ENCODE results near the gene SLC16A14. TPM values are rescaled to one million over a fixed set of nuclear protein-coding genes. Genes with fewer than 3 reads are reported as not detected.

The SLC16A14 gene
- total RNA-seq, 1 experiment from 2014 or later, result 7.9 TPM

GRCh38 chr2:230011617-230012016 is 57.1 kb downstream of the SLC16A14 start:
- BruUV-seq (replicated peaks), result no TSS peak
- no peak for DNase-seq (ENCODE audit: low read depth, low spot score)
- POLR2A ChIA-PET, result no interaction called here

More at GRCh38 chr2:230011617-230012016, 57.1 kb downstream of the SLC16A14 start:
- no peak overlapping the region for H3K27ac ChIP-seq (ENCODE audit: low read depth, low read length)
- H2AFZ ChIP-seq (ENCODE audit: low read depth, low read length, poor library complexity, severe bottlenecking), result no peak overlapping the region
- H3K4me1 ChIP-seq (ENCODE audit: control insufficient read depth in 1 of 2, insufficient read depth in 2 of 2, low read length in 2 of 2), result peaks cover 0 to 3% of the 10 kb centered on the region in 2 experiments; a peak in 1 of 4 replicates
- H3K9ac ChIP-seq (ENCODE audit: low read length), result no peak overlapping the region
- H3K27me3 ChIP-seq (ENCODE audit: insufficient read depth, low read length), result no peaks in the 10 kb centered on the region
- H3K79me2 ChIP-seq (ENCODE audit: insufficient read depth, low read length), result no peaks in the 10 kb centered on the region
- no peak for ATAC-seq
- H4K20me1 ChIP-seq (ENCODE audit: insufficient read depth), result no peaks in the 10 kb centered on the region
- ChIA-PET RAD21 (ENCODE audit: low non-redundant PET in 1 of 2, low total read pairs in 2 of 2, uncharacterized antibody in 2 of 2, unreplicated experiment in 2 of 2) (no interaction called here), CTCF (no interaction called here)
- H3K9me3 ChIP-seq (ENCODE audit: control insufficient read depth in 1 of 2, insufficient read depth in 1 of 2, low read depth in 1 of 2, low read length in 2 of 2), result no peaks in the 10 kb centered on the region
- no peak overlapping the region for H3K4me3 ChIP-seq (replicated peaks in 1 of 2; ENCODE audit: low read depth in 1 of 2, low read length in 2 of 2)
- intact Hi-C loops (cut with micrococcal nuclease), result no loop called here
- no peak for TF ChIP-seq YY1 (IDR thresholded peaks at IDR 0.05; ENCODE audit: extremely low read depth, insufficient replicate concordance, low read depth, low read length)
- no peak for TF ChIP-seq CEBPB (IDR thresholded peaks at IDR 0.05; ENCODE audit: low read depth)
- TF ChIP-seq EZH2 (IDR thresholded peaks at IDR 0.05), result no peak
- no peak for TF ChIP-seq FOSL1 (IDR thresholded peaks at IDR 0.05; ENCODE audit: low read depth)
- TF ChIP-seq REST (IDR thresholded peaks at IDR 0.05; ENCODE audit: low read depth), result no peak
- TF ChIP-seq ATF3 (IDR thresholded peaks at IDR 0.05), result no peak
- no peak for TF ChIP-seq POLR2AphosphoS5 (IDR thresholded peaks at IDR 0.05; ENCODE audit: low read depth, low read length)
- TF ChIP-seq ZFX (IDR thresholded peaks at IDR 0.05), result no peak
- TF ChIP-seq TCF7L2 (IDR thresholded peaks at IDR 0.05; ENCODE audit: borderline replicate concordance, extremely low read depth, insufficient read depth, insufficient read length), result no peak
- TF ChIP-seq EZH2phosphoT487 (IDR thresholded peaks at IDR 0.05; ENCODE audit: borderline replicate concordance), result no peak
- TF ChIP-seq SP1 (IDR thresholded peaks at IDR 0.05; ENCODE audit: low read depth), result no peak
- no peak for TF ChIP-seq EGR1 (IDR thresholded peaks at IDR 0.05; ENCODE audit: low read depth)
- TF ChIP-seq ELF1 (IDR thresholded peaks at IDR 0.05; ENCODE audit: borderline replicate concordance, low read depth), result no peak
- H3K4me2 ChIP-seq (ENCODE audit: low read length), result no peak overlapping the region
- H3K36me3 ChIP-seq (ENCODE audit: control insufficient read depth in 1 of 2, insufficient read depth in 2 of 2, low read length in 2 of 2), result no peaks in the 10 kb centered on the region
- no peaks in the 10 kb centered on the region for H3K9me2 ChIP-seq (ENCODE audit: insufficient read depth)

All from HCT116 (cell line).